Pons (tissue), 1 donor: Measurements from ENCODE around the gene RASA1.

Experiments
- DNase-seq: peaks from one replicate; pipeline ENCODE4 v3.0.0-alpha.2; 2016; ENCODE audit warnings: low spot score

RASA1 gene

GRCh38 chr5:87403899-87404298 lies 136.2 kb downstream of the RASA1 start:
- DNase-seq, result no peak

GRCh38 chr5:87404359-87404758 lies 136.7 kb downstream of the RASA1 start:
- DNase-seq, result no peak

- no peak for DNase-seq
These were observed 137.9 kb downstream of the RASA1 start for GRCh38 chr5:87405472-87406155.

GRCh38 chr5:87408204-87408603 lies 140.5 kb downstream of the RASA1 start:
- no peak for DNase-seq

GRCh38 chr5:87410931-87411330 lies 143.2 kb downstream of the RASA1 start:
- DNase-seq, result no peak

- DNase-seq, result no peak
These were observed 143.9 kb downstream of the RASA1 start for GRCh38 chr5:87411586-87411972.

GRCh38 chr5:87411973-87412629 lies 144.4 kb downstream of the RASA1 start:
- peak; percentile 81 for DNase-seq

GRCh38 chr5:87412630-87413342 lies 145.1 kb downstream of the RASA1 start, which contains the start of gene CCNH:
Gene CCNH, minus strand, starts transcription at chr5:87412930. Its CDS starts 136 bp downstream, at chr5:87412794.
- DNase-seq, result peak; percentile 99

- DNase-seq, result no peak
These were observed 145.6 kb downstream of the RASA1 start for GRCh38 chr5:87413343-87413645.

- no peak for DNase-seq
These were observed 150.8 kb downstream of the RASA1 start for GRCh38 chr5:87418506-87418905.

GRCh38 chr5:87421307-87421706 lies 153.6 kb downstream of the RASA1 start:
- no peak for DNase-seq

- DNase-seq, result no peak
These were observed 156.1 kb downstream of the RASA1 start for GRCh38 chr5:87423755-87424154.

GRCh38 chr5:87430863-87431457 lies 163.3 kb downstream of the RASA1 start:
- no peak for DNase-seq

GRCh38 chr5:87432460-87432859 lies 164.8 kb downstream of the RASA1 start:
- no peak for DNase-seq

GRCh38 chr5:87433945-87434344 lies 166.3 kb downstream of the RASA1 start:
- no peak for DNase-seq

GRCh38 chr5:87434461-87434860 lies 166.8 kb downstream of the RASA1 start:
- DNase-seq, result no peak

GRCh38 chr5:87435144-87435694 lies 167.5 kb downstream of the RASA1 start:
- DNase-seq, result no peak

- no peak for DNase-seq
These were observed 170.0 kb downstream of the RASA1 start for GRCh38 chr5:87437724-87438123.

- no peak for DNase-seq
These were observed 170.5 kb downstream of the RASA1 start for GRCh38 chr5:87438231-87438630.
